ENCODE measurements around the gene SULT1C4. TPM values are rescaled to one million over a fixed set of nuclear protein-coding genes. Genes with fewer than 3 reads are reported as not detected.

SULT1C4 gene
- polyA plus RNA-seq, 3 donors = 0.05 TPM; not detected in 2

DNA sequence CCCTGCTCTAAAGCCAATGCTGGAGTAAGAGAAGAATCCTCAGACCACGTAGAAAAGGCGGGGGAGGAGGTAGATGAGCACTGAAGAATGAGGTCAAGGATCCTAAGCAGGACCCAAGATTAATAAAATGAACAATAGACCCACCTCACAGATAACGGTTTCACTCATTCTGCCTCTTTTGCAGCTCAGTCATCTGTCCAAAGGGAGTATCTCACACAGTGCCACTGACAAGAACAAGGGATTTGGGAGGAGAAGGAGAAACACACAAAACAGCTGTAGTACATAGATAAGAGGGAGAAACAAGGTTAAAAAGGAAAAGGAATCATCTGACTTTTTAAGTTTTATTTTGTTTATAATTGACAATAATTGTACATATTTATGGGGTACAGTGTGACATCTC lies 30.9 kb upstream of the SULT1C4 start:
- no peak for DNase-seq
- intact Hi-C loops (cut with micrococcal nuclease) = no loop called here
- Histone ChIP-seq H2AFZ (ENCODE audit: insufficient read depth, low read depth, low read length, poor library complexity, severe bottlenecking) (no peak overlapping the region), H3K4me2 (replicated peaks; ENCODE audit: extremely low read depth, low read length, poor library complexity, severe bottlenecking) (no peak overlapping the region), H3K9ac (ENCODE audit: insufficient read depth, low read length, poor library complexity, severe bottlenecking) (no peak overlapping the region), H3K27me3 (ENCODE audit: control insufficient read depth in 2 of 2, insufficient read depth in 2 of 2, low read length in 2 of 2) (no peaks in the 10 kb centered on the region), H3K9me3 (replicated peaks in 1 of 2; ENCODE audit: control insufficient read depth in 1 of 2, insufficient read depth in 1 of 2, low read length in 2 of 2) (no peaks in the 10 kb centered on the region), H4K20me1 (ENCODE audit: insufficient read depth, low read length) (no peaks in the 10 kb centered on the region), H3K36me3 (replicated peaks in 1 of 2; ENCODE audit: control insufficient read depth in 1 of 2, insufficient read depth in 2 of 2, low read length in 2 of 2) (no peaks in the 10 kb centered on the region), H3K4me3 (replicated peaks in 1 of 3; ENCODE audit: low read depth in 2 of 3, low read length in 3 of 3) (no peak overlapping the region), H3K79me2 (ENCODE audit: insufficient read depth, low read length) (no peaks in the 10 kb centered on the region), H3K27ac (ENCODE audit: low read depth in 1 of 2, low read length in 2 of 2) (no peak overlapping the region), H3K4me1 (ENCODE audit: control insufficient read depth in 1 of 2, insufficient read depth in 2 of 2, low read length in 2 of 2) (no peaks in the 10 kb centered on the region)
- no peak overlapping the region for H3K4me3 Mint-ChIP-seq
- TF ChIP-seq CTCF (IDR thresholded peaks at IDR 0.05) = no peak
- no CpG with 5 or more reads among the region's 3 CpGs for WGBS (ENCODE audit: insufficient coverage)
- H3K9me3 Mint-ChIP-seq = peaks cover 0 to 2% (median 0%) of the 10 kb centered on the region in 7 donors
- peaks cover 0 to 2% (median 1%) of the 10 kb centered on the region in 3 donors for H3K27me3 Mint-ChIP-seq (ENCODE audit: low read depth in 3 of 3)
- no peak overlapping the region for H3K27ac Mint-ChIP-seq
- H3K36me3 Mint-ChIP-seq = no peaks in the 10 kb centered on the region
- H3K4me1 Mint-ChIP-seq = peaks cover 6% of the 10 kb centered on the region

DNA sequence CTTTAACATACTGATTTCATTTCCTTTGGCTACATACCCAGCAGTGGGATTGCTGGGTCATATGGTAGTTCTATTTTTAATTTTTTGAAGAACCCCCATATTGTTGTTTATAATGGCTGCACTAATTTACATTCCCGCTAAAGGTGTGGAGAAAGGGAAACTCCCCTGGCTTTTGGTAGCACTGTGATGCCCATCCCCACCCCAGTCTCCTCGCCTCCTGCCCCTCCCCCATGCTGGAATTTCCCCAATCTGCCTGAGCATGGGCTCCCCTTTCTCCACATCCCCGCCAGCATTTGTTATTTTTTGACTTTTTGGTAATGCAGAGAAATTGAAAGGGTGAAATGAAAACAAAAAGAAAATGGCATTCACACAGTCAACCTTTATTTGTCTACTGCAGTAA lies 30.0 kb upstream of the SULT1C4 start:
- H3K4me1 ChIP-seq (ENCODE audit: control insufficient read depth in 1 of 2, insufficient read depth in 2 of 2, low read length in 2 of 2) = no peaks in the 10 kb centered on the region
- no peak overlapping the region for H2AFZ ChIP-seq (ENCODE audit: insufficient read depth, low read depth, low read length, poor library complexity, severe bottlenecking)
- H3K27me3 Mint-ChIP-seq (ENCODE audit: low read depth in 3 of 3) = peaks cover 1 to 2% (median 2%) of the 10 kb centered on the region in 3 donors
- H3K9me3 ChIP-seq (replicated peaks in 1 of 2; ENCODE audit: control insufficient read depth in 1 of 2, insufficient read depth in 1 of 2, low read length in 2 of 2) = no peaks in the 10 kb centered on the region
- H3K27ac ChIP-seq (ENCODE audit: low read depth in 1 of 2, low read length in 2 of 2) = no peak overlapping the region
- DNase-seq = no peak
- peaks cover 0 to 4% (median 2%) of the 10 kb centered on the region in 7 donors for H3K9me3 Mint-ChIP-seq
- peaks cover 11% of the 10 kb centered on the region for H3K4me1 Mint-ChIP-seq
- no peak overlapping the region for H3K4me3 ChIP-seq (replicated peaks in 1 of 3; ENCODE audit: low read depth in 2 of 3, low read length in 3 of 3)
- no peak overlapping the region for H3K9ac ChIP-seq (ENCODE audit: insufficient read depth, low read length, poor library complexity, severe bottlenecking)
- H3K36me3 Mint-ChIP-seq = no peaks in the 10 kb centered on the region
- no peak for TF ChIP-seq CTCF (IDR thresholded peaks at IDR 0.05)
- H3K27ac Mint-ChIP-seq = no peak overlapping the region
- no peak overlapping the region for H3K4me2 ChIP-seq (replicated peaks; ENCODE audit: extremely low read depth, low read length, poor library complexity, severe bottlenecking)
- H3K79me2 ChIP-seq (ENCODE audit: insufficient read depth, low read length) = no peaks in the 10 kb centered on the region
- H3K4me3 Mint-ChIP-seq = no peak overlapping the region
- H3K36me3 ChIP-seq (replicated peaks in 1 of 2; ENCODE audit: control insufficient read depth in 1 of 2, insufficient read depth in 2 of 2, low read length in 2 of 2) = no peaks in the 10 kb centered on the region
- no peaks in the 10 kb centered on the region for H3K27me3 ChIP-seq (ENCODE audit: control insufficient read depth in 2 of 2, insufficient read depth in 2 of 2, low read length in 2 of 2)
- intact Hi-C loops (cut with micrococcal nuclease) = no loop called here
- no CpG with 5 or more reads among the region's 3 CpGs for WGBS (ENCODE audit: insufficient coverage)
- H4K20me1 ChIP-seq (ENCODE audit: insufficient read depth, low read length) = no peaks in the 10 kb centered on the region
